ENCODE measurements around the gene MAFB.

MAFB gene

GRCh38 chr20:40688129-40689099 is 622 bp downstream of the MAFB start:
- peaks cover 100% of the 10 kb centered on the region for H3K27me3 ChIP-seq (ENCODE audit: insufficient read depth, low read depth, severe bottlenecking)
- no peak for DNase-seq
- no peak for TF ChIP-seq CTCF (IDR thresholded peaks at IDR 0.05; ENCODE audit: low read depth, low read length)
- H3K36me3 ChIP-seq = no peaks in the 10 kb centered on the region
- no peak overlapping the region for H3K27ac ChIP-seq
- H3K4me3 ChIP-seq (ENCODE audit: low read depth, low read length) = peak overlapping the region; percentile 15
- H3K9me3 ChIP-seq (ENCODE audit: severe bottlenecking) = peaks cover 8% of the 10 kb centered on the region

GRCh38 chr20:40687384-40688128 is 1.5 kb downstream of the MAFB start:
- H3K4me3 ChIP-seq (ENCODE audit: low read depth, low read length) = no peak overlapping the region
- peak; percentile 25 for DNase-seq
- peaks cover 8% of the 10 kb centered on the region for H3K9me3 ChIP-seq (ENCODE audit: severe bottlenecking)
- peaks cover 100% of the 10 kb centered on the region for H3K27me3 ChIP-seq (ENCODE audit: insufficient read depth, low read depth, severe bottlenecking)
- TF ChIP-seq CTCF (IDR thresholded peaks at IDR 0.05; ENCODE audit: low read depth, low read length) = no peak
- H3K27ac ChIP-seq = no peak overlapping the region
- H3K36me3 ChIP-seq = no peaks in the 10 kb centered on the region

GRCh38 chr20:40686893-40687292 is 2.1 kb downstream of the MAFB start:
- Histone ChIP-seq H3K36me3 (no peaks in the 10 kb centered on the region), H3K9me3 (ENCODE audit: severe bottlenecking) (peaks cover 8% of the 10 kb centered on the region), H3K27me3 (ENCODE audit: insufficient read depth, low read depth, severe bottlenecking) (peaks cover 100% of the 10 kb centered on the region), H3K27ac (no peak overlapping the region), H3K4me3 (ENCODE audit: low read depth, low read length) (no peak overlapping the region)
- no peak for DNase-seq
- no peak for TF ChIP-seq CTCF (IDR thresholded peaks at IDR 0.05; ENCODE audit: low read depth, low read length)

DNA sequence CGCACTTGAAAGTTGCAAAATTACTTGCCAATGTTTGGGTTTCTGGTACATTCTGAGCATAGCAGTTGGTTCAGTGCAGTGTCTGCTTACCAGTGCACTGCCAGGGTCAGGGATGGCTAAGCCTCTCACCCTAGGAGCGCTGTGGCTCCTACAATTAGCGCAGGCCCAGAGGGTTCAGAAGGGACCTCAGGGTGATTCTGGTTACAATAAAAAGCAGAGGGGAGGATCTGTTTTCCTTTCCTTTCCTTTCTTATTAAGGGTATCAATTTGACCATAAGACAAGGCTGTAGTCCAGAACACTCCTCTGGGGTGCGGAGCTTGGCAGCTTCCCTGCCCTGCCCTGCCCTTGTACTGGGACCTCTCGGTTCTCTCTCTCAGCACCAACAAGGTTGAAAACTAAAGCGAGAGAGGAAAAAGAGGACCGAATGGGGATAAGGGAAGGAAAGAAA is 2.6 kb downstream of the MAFB start:
- H3K27me3 ChIP-seq (ENCODE audit: insufficient read depth, low read depth, severe bottlenecking) = peaks cover 100% of the 10 kb centered on the region
- no peak overlapping the region for H3K4me3 ChIP-seq (ENCODE audit: low read depth, low read length)
- H3K9me3 ChIP-seq (ENCODE audit: severe bottlenecking) = peaks cover 8% of the 10 kb centered on the region
- no peak for DNase-seq
- no peak for TF ChIP-seq CTCF (IDR thresholded peaks at IDR 0.05; ENCODE audit: low read depth, low read length)
- no peaks in the 10 kb centered on the region for H3K36me3 ChIP-seq
- no peak overlapping the region for H3K27ac ChIP-seq

- Histone ChIP-seq H3K9me3 (ENCODE audit: severe bottlenecking) (peaks cover 8% of the 10 kb centered on the region), H3K27ac (no peak overlapping the region), H3K27me3 (ENCODE audit: insufficient read depth, low read depth, severe bottlenecking) (peaks cover 98% of the 10 kb centered on the region), H3K36me3 (no peaks in the 10 kb centered on the region), H3K4me3 (ENCODE audit: low read depth, low read length) (no peak overlapping the region)
- DNase-seq = no peak
- TF ChIP-seq CTCF (IDR thresholded peaks at IDR 0.05; ENCODE audit: low read depth, low read length) = no peak
These were observed 3.7 kb downstream of the MAFB start for GRCh38 chr20:40685349-40685748.
